GM23248 (cell line): Measurements from ENCODE around the gene LARP4B. TPM values are rescaled to one million over a fixed set of nuclear protein-coding genes. Genes with fewer than 3 reads are reported as not detected.
A peak's percentile ranks its signal among the peaks of the same experiment; 100 is the strongest.

Experiments
- DNase-seq: peaks from one replicate; pipeline ENCODE4 v3.0.0-alpha.2; 2015
- H2AFZ ChIP-seq: fragments of 200-600 bp; sonication (generic); 2 replicates; pipeline ENCODE4 v1.6.1; 2016; ENCODE audit warnings: antibody characterized with exemption
- H3F3A ChIP-seq: fragments of 200-600 bp; sonication (generic); 2 replicates; pipeline ENCODE4 v1.6.1; 2016; ENCODE audit warnings: mild to moderate bottlenecking, antibody characterized with exemption, mixed run types; ENCODE audit not compliant: insufficient read depth
- H3K27ac ChIP-seq: fragments of 200-600 bp; sonication (generic); 2 replicates; pipeline ENCODE4 v1.5.1; 2016; ENCODE audit warnings: mild to moderate bottlenecking
- H3K27me3 ChIP-seq: fragments of 200-600 bp; sonication (generic); replicated peaks from 2 replicates; pipeline ENCODE4 v1.6.1; 2016; ENCODE audit warnings: mild to moderate bottlenecking; ENCODE audit not compliant: insufficient read depth
- H3K36me3 ChIP-seq: fragments of 200-600 bp; sonication (generic); 2 replicates; pipeline ENCODE4 v1.6.1; 2016; ENCODE audit warnings: low read depth, mild to moderate bottlenecking
- H3K4me1 ChIP-seq: fragments of 200-600 bp; sonication (generic); 2 replicates; pipeline ENCODE4 v1.6.1; 2016; ENCODE audit warnings: mild to moderate bottlenecking; ENCODE audit not compliant: insufficient read depth
- H3K4me2 ChIP-seq: fragments of 200-600 bp; sonication (generic); one replicate; pipeline ENCODE4 v1.6.1; 2016; ENCODE audit warnings: mild to moderate bottlenecking; ENCODE audit not compliant: unreplicated experiment
- H3K4me3 ChIP-seq: fragments of 200-600 bp; sonication (generic); 2 replicates; pipeline ENCODE4 v1.5.1; 2016; ENCODE audit warnings: mild to moderate bottlenecking
- H3K79me2 ChIP-seq: fragments of 200-600 bp; sonication (generic); 2 replicates; pipeline ENCODE4 v1.6.1; 2016; ENCODE audit warnings: mild to moderate bottlenecking; ENCODE audit not compliant: insufficient read depth
- H3K9ac ChIP-seq: fragments of 200-600 bp; sonication (generic); 2 replicates; pipeline ENCODE4 v1.6.1; 2016; ENCODE audit warnings: mild to moderate bottlenecking
- H3K9me2 ChIP-seq: fragments of 200-600 bp; sonication (generic); 2 replicates; pipeline ENCODE4 v1.6.1; 2016; ENCODE audit warnings: mixed run types, mild to moderate bottlenecking, moderate library complexity; ENCODE audit not compliant: insufficient read depth
- H3K9me3 ChIP-seq: fragments of 200-600 bp; sonication (generic); one replicate; pipeline ENCODE4 v1.6.1; 2017; ENCODE audit warnings: low read depth
- H4K20me1 ChIP-seq: fragments of 200-600 bp; sonication (generic); 2 replicates; pipeline ENCODE4 v1.6.0; 2016; ENCODE audit not compliant: insufficient read depth
- EZH2 ChIP-seq: fragments of 200-600 bp; sonication (generic); IDR thresholded peaks from 2 replicates; pipeline ENCODE4 v1.6.1; 2018; ENCODE audit warnings: antibody characterized with exemption, mild to moderate bottlenecking; ENCODE audit not compliant: insufficient read depth, poor library complexity, severe bottlenecking
- EZH2phosphoT487 ChIP-seq: fragments of 200-600 bp; sonication (generic); IDR thresholded peaks from 2 replicates; pipeline ENCODE4 v1.6.1; 2018; ENCODE audit warnings: antibody characterized with exemption, moderate library complexity, mild to moderate bottlenecking, low read depth; ENCODE audit not compliant: insufficient read depth
- WGBS, 2 experiments: methylation state at CpG; one replicate each; pipeline ENCODE4 v1.1.6; 2015 to 2017; ENCODE audit warnings: low lambda C conversion rate in 2 of 2, low coverage in 1 of 2; ENCODE audit errors: missing lambda C conversion rate in 2 of 2; 5-methylcytosine and 5-hydroxymethylcytosine counted together
- in situ Hi-C: fragments of 300-500 bp; cut with MboI; formaldehyde crosslinking; loops from 2 replicates; pipeline ENCODE4 v1.15.0; 2020
- polyA plus RNA-seq: library from polyadenylated mRNA; unstranded; fragments of >200 nt; fragmentation: Nextera tagmentation; extraction: Ambion mirVana; gene quantifications from 2 replicates; pipeline ENCODE4 v1.2.1, GENCODE V29; 2016
- total RNA-seq: library from RNA; depleted of rRNA; stranded (reverse); fragments of >200 nt; shearing (Covaris generic); gene quantifications from 2 replicates; pipeline ENCODE4 v1.2.3, GENCODE V29; 2014

The LARP4B gene
- total and polyA plus RNA-seq, 2 experiments from 2014 or later: 20.7 to 30.8 TPM

DNA sequence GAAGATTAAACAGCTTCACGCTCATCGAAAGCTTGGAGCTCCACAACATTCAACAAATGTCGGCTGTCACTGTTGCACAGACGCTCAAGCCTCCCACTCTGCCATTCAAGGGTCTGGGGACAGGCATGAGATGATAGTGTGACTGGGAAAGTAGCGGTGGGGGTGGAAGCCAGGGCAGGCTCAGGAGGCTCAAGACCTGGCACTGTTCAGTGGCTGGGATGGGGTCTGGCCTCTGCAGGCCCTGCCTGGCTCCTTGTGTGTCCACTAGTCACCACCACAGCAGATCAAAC lies 43.2 kb upstream of the LARP4B start:
- in situ Hi-C loops: no loop called here
- Histone ChIP-seq H3F3A (no peaks in the 10 kb centered on the region), H3K9ac (no peak overlapping the region), H3K9me2 (no peaks in the 10 kb centered on the region), H3K9me3 (no peaks in the 10 kb centered on the region), H3K27me3 (no peaks in the 10 kb centered on the region), H3K27ac (no peak overlapping the region), H2AFZ (no peak overlapping the region), H3K4me2 (no peak overlapping the region), H4K20me1 (no peaks in the 10 kb centered on the region), H3K79me2 (no peaks in the 10 kb centered on the region), H3K4me3 (no peak overlapping the region), H3K4me1 (peaks cover 15% of the 10 kb centered on the region; the same call in 1 of the 2 replicates), H3K36me3 (no peaks in the 10 kb centered on the region)
- WGBS, 2 experiments: 96 to 100% methylated on average over 5 of the region's 5 CpGs
- DNase-seq: no peak
- TF ChIP-seq EZH2 (no peak), EZH2phosphoT487 (no peak)

DNA sequence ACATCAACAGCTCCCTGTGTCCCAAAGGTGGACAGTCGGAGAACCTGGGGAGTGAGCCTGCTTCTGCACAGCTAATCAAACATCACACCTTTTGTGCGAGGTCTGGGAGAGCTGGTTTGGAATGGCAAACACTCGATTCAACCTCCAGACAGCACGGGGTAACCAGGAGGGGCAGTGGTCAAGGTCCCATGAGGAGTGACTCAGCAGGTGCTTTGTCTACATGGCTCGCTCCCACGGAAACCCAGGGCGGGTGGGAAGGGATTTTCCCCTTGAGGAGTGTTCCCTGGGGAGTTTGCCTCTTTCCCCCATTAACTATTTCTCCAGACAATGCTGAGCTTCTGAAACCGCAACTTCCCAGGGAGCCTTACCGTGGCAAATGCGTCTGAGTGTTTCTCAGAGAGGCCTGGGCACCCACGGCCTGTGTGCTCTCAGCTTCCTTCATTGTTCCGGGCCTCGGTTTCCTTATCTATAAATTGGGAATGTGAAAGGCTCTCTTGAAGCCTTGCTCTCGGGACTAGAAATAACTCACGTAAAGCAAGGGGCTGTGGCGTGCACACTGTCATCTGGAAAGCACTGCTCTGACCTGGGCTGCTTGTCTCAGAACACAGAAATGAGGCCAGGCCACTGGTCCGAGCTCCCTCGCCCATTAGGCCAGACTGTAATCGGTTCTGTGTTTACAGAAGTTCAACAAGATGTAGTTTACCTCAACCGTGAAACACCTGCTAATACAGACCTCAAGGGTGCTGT lies 42.7 kb upstream of the LARP4B start:
- Histone ChIP-seq H3F3A (no peaks in the 10 kb centered on the region), H3K9ac (no peak overlapping the region), H3K9me2 (no peaks in the 10 kb centered on the region), H3K9me3 (no peaks in the 10 kb centered on the region), H3K27ac (no peak overlapping the region), H3K4me1 (peaks cover 15% of the 10 kb centered on the region; the same call in 1 of the 2 replicates), H4K20me1 (no peaks in the 10 kb centered on the region), H3K4me2 (no peak overlapping the region), H3K4me3 (no peak overlapping the region), H2AFZ (no peak overlapping the region), H3K36me3 (no peaks in the 10 kb centered on the region), H3K79me2 (no peaks in the 10 kb centered on the region), H3K27me3 (no peaks in the 10 kb centered on the region)
- no peak for TF ChIP-seq EZH2phosphoT487
- no peak for TF ChIP-seq EZH2
- WGBS, 2 experiments: 82 to 85% methylated on average over 17 to 20 of the region's 20 CpGs
- in situ Hi-C loops: no loop called here
- peak; percentile 13 for DNase-seq

DNA sequence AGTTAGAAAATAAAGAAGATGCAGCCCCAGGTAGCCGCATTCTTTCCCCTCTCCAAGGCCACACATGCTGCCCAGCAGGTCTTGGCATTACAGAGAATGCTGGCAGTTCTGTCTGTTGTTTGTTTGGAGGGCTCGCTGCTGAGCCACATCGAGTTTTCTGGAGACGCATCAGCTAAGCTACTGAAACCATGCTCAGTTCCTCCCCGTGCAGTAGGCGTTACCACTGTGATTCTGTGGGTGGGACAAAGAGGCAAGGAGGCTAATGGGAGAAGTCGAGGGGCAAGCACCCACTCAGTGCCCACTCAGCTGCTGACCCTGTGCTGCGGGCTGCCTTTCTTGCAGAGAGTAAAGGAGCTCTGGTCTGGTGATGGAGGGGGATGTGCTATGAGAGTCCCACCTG lies 41.3 kb upstream of the LARP4B start:
- Histone ChIP-seq H3K9ac (no peak overlapping the region), H2AFZ (no peak overlapping the region), H3K9me2 (no peaks in the 10 kb centered on the region), H3K36me3 (no peaks in the 10 kb centered on the region), H3K79me2 (no peaks in the 10 kb centered on the region), H3K4me1 (peaks cover 15% of the 10 kb centered on the region; the same call in 1 of the 2 replicates), H3K27ac (no peak overlapping the region), H4K20me1 (no peaks in the 10 kb centered on the region), H3K4me2 (no peak overlapping the region), H3K9me3 (no peaks in the 10 kb centered on the region), H3F3A (no peaks in the 10 kb centered on the region), H3K4me3 (no peak overlapping the region), H3K27me3 (no peaks in the 10 kb centered on the region)
- WGBS, 2 experiments: 90 to 96% methylated on average over 8 of the region's 8 CpGs
- no peak for DNase-seq
- no peak for TF ChIP-seq EZH2phosphoT487
- no peak for TF ChIP-seq EZH2
- in situ Hi-C loops: no loop called here

DNA sequence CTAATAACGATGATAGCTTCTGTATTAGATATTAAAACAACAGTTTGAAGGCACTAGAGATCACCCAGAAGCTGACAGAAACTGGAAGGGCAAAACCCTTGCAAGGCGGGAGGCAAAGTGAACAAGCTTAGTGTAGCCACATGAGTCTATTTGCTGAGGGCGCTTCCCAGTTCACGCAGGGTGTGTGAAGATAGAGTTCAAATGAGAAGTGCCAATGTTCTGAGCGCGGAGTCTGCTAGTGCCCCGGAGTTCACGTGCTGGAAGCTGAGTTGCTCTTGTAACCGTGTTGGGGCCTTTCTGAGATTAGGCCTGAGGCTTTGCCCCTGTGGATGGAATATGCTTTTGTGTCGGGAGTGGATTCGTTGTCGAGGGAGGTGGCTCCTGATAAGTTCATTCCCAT lies 40.1 kb upstream of the LARP4B start:
- H3K27ac ChIP-seq: no peak overlapping the region
- H3K4me2 ChIP-seq: peak overlapping the region; percentile 62
- peak overlapping the region; percentile 64 for H2AFZ ChIP-seq

More for the DNA sequence above, 40.1 kb upstream of the LARP4B start:
- Histone ChIP-seq H3K79me2 (no peaks in the 10 kb centered on the region), H3K27me3 (no peaks in the 10 kb centered on the region), H3K9ac (peak overlapping the region; percentile 33; the same call in 1 of the 2 replicates), H3K4me3 (peak overlapping the region; percentile 42; the same call in 1 of the 2 replicates), H3K36me3 (no peaks in the 10 kb centered on the region), H3K9me3 (no peaks in the 10 kb centered on the region), H3K9me2 (no peaks in the 10 kb centered on the region), H4K20me1 (no peaks in the 10 kb centered on the region), H3K4me1 (peaks cover 15% of the 10 kb centered on the region; the same call in 1 of the 2 replicates), H3F3A (no peaks in the 10 kb centered on the region)
- TF ChIP-seq EZH2 (no peak), EZH2phosphoT487 (no peak)
- 46% methylated on average over 11 to 12 of the region's 12 CpGs for WGBS, 2 experiments
- in situ Hi-C loops: no loop called here
- peak; percentile 15 for DNase-seq
